Stimulated activated naive CD4-positive, alpha-beta T cell (primary cell): ENCODE data around the gene USP1.

ENCODE experiments used
- DNase-seq, 6 experiments: peaks; one replicate each; lab custom pipeline; 2025; lab: John Stamatoyannopoulos, UW

The USP1 gene

GRCh38 chr1:62426237-62426636 lies 10.6 kb upstream of the USP1 start:
- no peak for DNase-seq

- no peak for DNase-seq
These were observed 10.1 kb upstream of the USP1 start for GRCh38 chr1:62426794-62427193.

GRCh38 chr1:62428351-62428750 lies 8.5 kb upstream of the USP1 start:
- DNase-seq = no peak

- no peak for DNase-seq
These were observed 7.3 kb upstream of the USP1 start for GRCh38 chr1:62429581-62429980.

GRCh38 chr1:62433861-62434617 lies 2.8 kb upstream of the USP1 start:
- no peak for DNase-seq

GRCh38 chr1:62434618-62435001 lies 2.2 kb upstream of the USP1 start:
- peak in 1 of 6 experiments; percentile 1 for DNase-seq

- peak in 1 of 6 experiments; percentile 25 for DNase-seq
These were observed 1.4 kb upstream of the USP1 start for GRCh38 chr1:62435231-62436038.

- peak in 5 of 6 experiments; percentile 98 to 100 (median 99) for DNase-seq
These were observed 797 bp upstream of the USP1 start for GRCh38 chr1:62436039-62436465.

GRCh38 chr1:62437273-62437940 lies 558 bp downstream of the USP1 start:
- peak in 3 of 6 experiments; percentile 22 to 55 (median 45) for DNase-seq

GRCh38 chr1:62438163-62438562 lies 1.3 kb downstream of the USP1 start:
- peak in 1 of 6 experiments; percentile 1 for DNase-seq

- DNase-seq = no peak
These were observed 3.0 kb downstream of the USP1 start for GRCh38 chr1:62439652-62440371.

GRCh38 chr1:62444701-62445100 lies 7.9 kb downstream of the USP1 start:
- DNase-seq = no peak

- no peak for DNase-seq
These were observed 11.5 kb downstream of the USP1 start for GRCh38 chr1:62448221-62448933.

GRCh38 chr1:62450301-62450700 lies 13.5 kb downstream of the USP1 start:
- DNase-seq = no peak

GRCh38 chr1:62452951-62453350 lies 16.1 kb downstream of the USP1 start:
- no peak for DNase-seq

- DNase-seq = no peak
These were observed 21.1 kb downstream of the USP1 start for GRCh38 chr1:62457955-62458354.

GRCh38 chr1:62462370-62462769 lies 25.5 kb downstream of the USP1 start:
- DNase-seq = no peak

- DNase-seq = no peak
These were observed 30.2 kb downstream of the USP1 start for GRCh38 chr1:62467092-62467491.

- no peak for DNase-seq
These were observed 39.8 kb downstream of the USP1 start for GRCh38 chr1:62476525-62477219.

- DNase-seq = no peak
These were observed 44.8 kb downstream of the USP1 start for GRCh38 chr1:62481681-62482080.
